Epithelial cell of esophagus (primary cell): ENCODE measurements around the gene GNG7.
A peak's percentile ranks its signal among the peaks of the same experiment; 100 is the strongest.

Experiments used
- DNase-seq: peaks from one replicate; pipeline ENCODE4 v3.0.0; 2010; ENCODE audit warnings: low read depth
- H3K4me3 ChIP-seq: 2 replicates; pipeline ENCODE4 v1.5.1; 2011; ENCODE audit warnings: mild to moderate bottlenecking, low read length, control low read depth
- CTCF ChIP-seq: IDR thresholded peaks from 2 replicates; pipeline ENCODE4 v1.5.1; 2011; ENCODE audit warnings: low read depth, mild to moderate bottlenecking, low read length, control low read depth, inconsistent platforms; ENCODE audit not compliant: insufficient read depth; ENCODE audit errors: missing control alignments

Gene GNG7

DNA sequence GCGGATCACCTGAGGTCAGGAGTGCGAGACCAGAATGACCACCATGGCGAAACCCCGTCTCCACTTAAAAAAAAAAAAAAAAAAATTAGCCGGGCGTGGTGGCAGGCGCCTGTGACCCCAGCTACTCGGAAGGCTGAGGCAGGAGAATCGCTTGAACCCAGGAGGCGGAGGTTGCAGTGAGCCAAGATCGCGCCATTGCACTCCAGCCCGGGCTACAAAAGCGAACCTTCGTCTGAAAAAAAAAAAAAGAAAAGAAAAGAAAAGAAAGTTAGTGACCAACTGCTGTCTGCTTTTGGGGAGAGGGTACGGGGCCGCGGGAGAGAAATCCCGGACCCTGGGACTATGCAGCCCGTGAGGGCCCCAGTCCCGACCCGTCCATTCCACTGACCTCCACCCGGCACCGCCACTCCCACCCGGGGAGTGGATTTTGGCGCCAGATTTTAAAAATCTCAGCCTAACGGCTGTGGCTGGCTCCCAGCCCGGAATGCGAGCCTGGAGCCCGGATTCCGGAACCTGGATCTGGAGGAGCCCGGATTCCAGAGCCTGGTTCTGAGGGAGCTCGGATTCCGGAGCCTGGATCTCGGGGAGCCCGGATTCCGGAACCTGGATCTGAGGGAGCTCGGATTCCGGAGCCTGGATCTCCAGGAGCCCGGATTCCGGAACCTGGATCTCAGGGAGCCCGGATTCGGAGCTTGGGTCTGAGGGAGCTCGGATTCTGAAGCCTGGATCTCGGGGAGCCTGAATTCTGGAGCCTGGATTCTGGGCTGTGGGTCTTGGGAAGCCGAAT lies 239.7 kb downstream of the GNG7 start:
- peak overlapping the region; percentile 48 for H3K4me3 ChIP-seq

DNA sequence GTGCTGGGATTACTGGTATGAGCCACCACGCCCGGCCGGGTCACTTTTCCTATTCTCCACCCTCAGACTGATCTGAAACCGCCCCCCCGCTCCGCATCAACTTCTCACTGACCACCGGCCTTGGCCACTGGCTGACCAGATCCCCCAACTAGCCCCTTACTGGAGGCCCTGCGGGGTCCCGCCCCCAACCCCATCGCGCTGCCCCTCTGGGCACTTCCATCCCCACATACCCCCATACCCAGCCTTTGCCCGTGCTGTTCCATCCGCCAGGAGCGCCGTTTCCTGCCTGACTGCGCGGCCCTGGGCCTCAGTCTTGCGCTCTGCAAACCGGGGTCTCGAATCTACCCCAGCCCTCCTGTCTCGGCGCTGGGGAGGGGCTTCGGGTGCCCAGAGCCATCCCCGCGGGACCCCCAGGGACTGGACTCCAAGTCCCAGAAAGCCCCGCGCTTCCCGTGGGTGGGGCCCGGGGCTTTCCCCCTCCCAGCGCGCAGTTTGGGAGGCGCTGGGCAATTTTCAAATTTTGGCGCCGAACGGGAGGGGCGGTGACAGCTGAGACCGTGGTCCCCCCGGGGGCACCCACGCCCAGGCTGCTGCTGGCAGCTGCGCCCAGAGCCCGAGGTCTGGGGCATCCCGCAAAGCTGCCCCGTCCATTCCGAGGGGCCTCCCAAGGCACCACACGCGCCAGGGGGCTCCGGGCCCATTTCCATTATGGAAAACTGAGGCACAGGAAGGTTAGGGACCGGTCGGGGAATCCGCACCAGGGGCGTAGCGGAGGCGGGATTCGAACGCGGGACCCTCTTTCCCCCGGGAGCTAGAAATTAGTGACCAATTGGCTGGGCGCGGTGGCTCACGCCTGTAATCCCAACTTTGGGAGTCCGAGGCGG lies 240.5 kb downstream of the GNG7 start:
- TF ChIP-seq CTCF, result peak; percentile 39
- peak; percentile 68 for DNase-seq
- peak overlapping the region; percentile 48 for H3K4me3 ChIP-seq

More for the DNA sequence above, 239.7 kb downstream of the GNG7 start:
- DNase-seq, result peak; percentile 94
- TF ChIP-seq CTCF, result no peak
